GM23338 (cell line): ENCODE measurements around the gene PLCL1. TPM values are rescaled to one million over a fixed set of nuclear protein-coding genes. Genes with fewer than 3 reads are reported as not detected.

Source experiments
- ATAC-seq: fragments of 200-7000 bp; cut with Tn5 transposase; 3 replicates; pipeline ENCODE4 v1.9.1; 2020
- DNase-seq: peaks from one replicate; pipeline ENCODE4 v3.0.0-alpha.2; 2015; ENCODE audit warnings: low spot score
- H2AFZ ChIP-seq: fragments of 200-600 bp; sonication (generic); 2 replicates; pipeline ENCODE4 v1.8.0; 2016; ENCODE audit warnings: antibody characterized with exemption, mild to moderate bottlenecking, moderate library complexity
- H3F3A ChIP-seq: fragments of 200-600 bp; sonication (generic); replicated peaks from 2 replicates; pipeline ENCODE4 v1.8.0; 2017; ENCODE audit warnings: antibody characterized with exemption, mixed run types, low read depth
- H3K27ac ChIP-seq: fragments of 200-600 bp; sonication (generic); 2 replicates; pipeline ENCODE4 v1.6.1; 2016; ENCODE audit warnings: low read depth
- H3K27me3 ChIP-seq: fragments of 200-600 bp; sonication (generic); 2 replicates; pipeline ENCODE4 v1.8.0; 2016; ENCODE audit warnings: mild to moderate bottlenecking, mixed run types, moderate library complexity; ENCODE audit not compliant: insufficient read depth
- H3K36me3 ChIP-seq: fragments of 200-600 bp; sonication (generic); 2 replicates; pipeline ENCODE4 v1.8.0; 2016; ENCODE audit warnings: mild to moderate bottlenecking; ENCODE audit not compliant: insufficient read depth
- H3K4me1 ChIP-seq: fragments of 200-600 bp; sonication (generic); 2 replicates; pipeline ENCODE4 v1.8.0; 2016; ENCODE audit warnings: mild to moderate bottlenecking, moderate library complexity; ENCODE audit not compliant: insufficient read depth
- H3K4me2 ChIP-seq: fragments of 200-600 bp; sonication (generic); 2 replicates; pipeline ENCODE4 v1.7.1; 2017; ENCODE audit warnings: mixed run types
- H3K4me3 ChIP-seq: fragments of 200-600 bp; sonication (generic); 2 replicates; pipeline ENCODE4 v1.6.1; 2016; ENCODE audit warnings: mixed run types
- H3K79me2 ChIP-seq: fragments of 200-600 bp; sonication (generic); replicated peaks from 2 replicates; pipeline ENCODE4 v1.8.0; 2017; ENCODE audit warnings: mild to moderate bottlenecking; ENCODE audit not compliant: insufficient read depth
- H3K9me2 ChIP-seq: fragments of 200-600 bp; sonication (generic); 2 replicates; pipeline ENCODE4 v1.8.0; 2017; ENCODE audit not compliant: insufficient read depth
- H4K20me1 ChIP-seq: fragments of 200-600 bp; sonication (generic); replicated peaks from 2 replicates; pipeline ENCODE4 v1.8.0; 2017; ENCODE audit warnings: mild to moderate bottlenecking; ENCODE audit not compliant: insufficient read depth
- H3K27ac Mint-ChIP-seq: 2 replicates; pipeline ENCODE4 v1.8.0; 2020; ENCODE audit warnings: inconsistent platforms, mild to moderate bottlenecking, moderate library complexity, mixed read lengths
- H3K27me3 Mint-ChIP-seq: 3 replicates; pipeline ENCODE4 v1.8.0; 2022; ENCODE audit warnings: low read depth, mild to moderate bottlenecking, moderate library complexity, mixed read lengths, inconsistent platforms; ENCODE audit not compliant: insufficient read depth, poor library complexity
- H3K36me3 Mint-ChIP-seq: 3 replicates; pipeline ENCODE4 v1.8.0; 2021; ENCODE audit warnings: low read depth, mild to moderate bottlenecking, inconsistent platforms, moderate library complexity, mixed read lengths
- H3K4me1 Mint-ChIP-seq: 3 replicates; pipeline ENCODE4 v1.8.0; 2020; ENCODE audit warnings: mild to moderate bottlenecking, inconsistent platforms, mixed read lengths
- H3K4me3 Mint-ChIP-seq: 3 replicates; pipeline ENCODE4 v1.8.0; 2021; ENCODE audit warnings: moderate library complexity, mild to moderate bottlenecking, inconsistent platforms, mixed read lengths
- H3K9me3 Mint-ChIP-seq: 3 replicates; pipeline ENCODE4 v1.8.0; 2020; ENCODE audit warnings: moderate library complexity, mild to moderate bottlenecking, inconsistent platforms, mixed read lengths
- CREB1 ChIP-seq: fragments of 250-450 bp; sonication (Bioruptor Pico); IDR thresholded peaks from 2 replicates; pipeline ENCODE4 v1.5.0; 2020; ENCODE audit warnings: low read depth, mild to moderate bottlenecking, moderate library complexity
- EZH2 ChIP-seq: fragments of 200-600 bp; sonication (generic); IDR thresholded peaks from one replicate; pipeline ENCODE4 v1.8.0; 2017; ENCODE audit warnings: antibody characterized with exemption, mild to moderate bottlenecking, low read depth; ENCODE audit not compliant: unreplicated experiment
- EZH2phosphoT487 ChIP-seq: fragments of 200-600 bp; sonication (generic); IDR thresholded peaks from one replicate; pipeline ENCODE4 v1.8.1; 2018; ENCODE audit warnings: antibody characterized with exemption; ENCODE audit not compliant: unreplicated experiment
- JUNB ChIP-seq: IDR thresholded peaks from one replicate; pipeline ENCODE4 v1.6.1; 2016; ENCODE audit warnings: antibody characterized with exemption; ENCODE audit not compliant: unreplicated experiment
- REST ChIP-seq: IDR thresholded peaks from one replicate; pipeline ENCODE4 v1.6.1; 2018; ENCODE audit warnings: antibody characterized with exemption; ENCODE audit not compliant: unreplicated experiment
- STAT1 ChIP-seq: IDR thresholded peaks from one replicate; pipeline ENCODE4 v1.6.1; 2016; ENCODE audit warnings: antibody characterized with exemption; ENCODE audit not compliant: unreplicated experiment
- ZNF462 ChIP-seq: fragments of 250-450 bp; sonication (Bioruptor Pico); IDR thresholded peaks from 2 replicates; pipeline ENCODE4 v1.5.0; 2020; ENCODE audit warnings: mild to moderate bottlenecking, moderate library complexity
- polyA plus RNA-seq: library from polyadenylated mRNA; unstranded; fragments of >200 nt; fragmentation: Nextera tagmentation; extraction: Ambion mirVana; gene quantifications from 2 replicates; pipeline ENCODE4 v1.2.1, GENCODE V29; 2016
- total RNA-seq: library from RNA; depleted of rRNA; stranded (reverse); fragments of >200 nt; shearing (Covaris generic); gene quantifications from 2 replicates; pipeline ENCODE4 v1.2.3, GENCODE V29; 2014

The PLCL1 gene
- total and polyA plus RNA-seq, 2 experiments from 2014 or later = not detected

GRCh38 chr2:198098918-198099317 lies 294.5 kb downstream of the PLCL1 start:
- Mint-ChIP-seq H3K4me3 (no peak overlapping the region), H3K9me3 (no peaks in the 10 kb centered on the region), H3K27me3 (no peaks in the 10 kb centered on the region), H3K36me3 (no peaks in the 10 kb centered on the region), H3K4me1 (peaks cover 3% of the 10 kb centered on the region; the same call in 1 of the 3 replicates), H3K27ac (no peak overlapping the region)
- Histone ChIP-seq H3K4me3 (no peak overlapping the region), H3K27me3 (no peaks in the 10 kb centered on the region), H3K4me2 (no peak overlapping the region), H3K4me1 (peaks cover 9% of the 10 kb centered on the region; the same call in 1 of the 2 replicates), H4K20me1 (no peaks in the 10 kb centered on the region), H3K27ac (no peak overlapping the region), H3K36me3 (no peaks in the 10 kb centered on the region), H3F3A (no peaks in the 10 kb centered on the region), H3K9me2 (0 out of 2 replicates have a peak, but pooled peaks cover 5% of the 10 kb centered on the region), H2AFZ (no peak overlapping the region), H3K79me2 (no peaks in the 10 kb centered on the region)
- peak; percentile 70 for DNase-seq
- no peak for TF ChIP-seq STAT1
- TF ChIP-seq REST = no peak
- no peak for TF ChIP-seq CREB1 (CRISPR knock-in tag)
- no peak for TF ChIP-seq ZNF462 (CRISPR knock-in tag)
- no peak for TF ChIP-seq JUNB
- TF ChIP-seq EZH2 = no peak
- no peak for TF ChIP-seq EZH2phosphoT487
- ATAC-seq = peak; percentile 97
